GM12878 (cell line): ENCODE data around the gene CCDC178.

Source experiments
- EGR1 ChIP-seq, 2 experiments: IDR thresholded peaks; 1 replicate in 1 of 2; 2 replicates in 1 of 2; pipeline ENCODE4 v1.6.1; 2011 to 2012; ENCODE audit warnings: low read depth in 2 of 2, low read length in 2 of 2, borderline replicate concordance in 1 of 2, mild to moderate bottlenecking in 1 of 2, moderate library complexity in 1 of 2
- FOXM1 ChIP-seq: IDR thresholded peaks from 2 replicates; pipeline ENCODE4 v1.6.1; 2012; ENCODE audit warnings: low read depth, mild to moderate bottlenecking, inconsistent platforms, low read length, moderate library complexity
- HDAC6 ChIP-seq: fragments of 200-600 bp; sonication (generic); IDR thresholded peaks from one replicate; pipeline ENCODE4 v1.8.0; 2017; ENCODE audit warnings: antibody characterized with exemption; ENCODE audit not compliant: unreplicated experiment
- MYC ChIP-seq: IDR thresholded peaks from 2 replicates; pipeline ENCODE4 v1.6.1; 2011; ENCODE audit warnings: mild to moderate bottlenecking, low read length, moderate library complexity, inconsistent platforms; ENCODE audit not compliant: insufficient read depth, insufficient replicate concordance, insufficient read length, severe bottlenecking
- PAX8 ChIP-seq: fragments of 450-650 bp; IDR thresholded peaks from 2 replicates; pipeline ENCODE4 v1.6.1; 2017; ENCODE audit warnings: mild to moderate bottlenecking, moderate library complexity
- POLR2A ChIP-seq: IDR thresholded peaks from 2 replicates; pipeline ENCODE4 v1.6.1; 2011; ENCODE audit warnings: low read depth, mild to moderate bottlenecking, low read length
- ZZZ3 ChIP-seq: IDR thresholded peaks from 2 replicates; pipeline ENCODE4 v1.6.1; 2011; ENCODE audit warnings: low read depth; ENCODE audit not compliant: control insufficient read depth, insufficient read length

DNA sequence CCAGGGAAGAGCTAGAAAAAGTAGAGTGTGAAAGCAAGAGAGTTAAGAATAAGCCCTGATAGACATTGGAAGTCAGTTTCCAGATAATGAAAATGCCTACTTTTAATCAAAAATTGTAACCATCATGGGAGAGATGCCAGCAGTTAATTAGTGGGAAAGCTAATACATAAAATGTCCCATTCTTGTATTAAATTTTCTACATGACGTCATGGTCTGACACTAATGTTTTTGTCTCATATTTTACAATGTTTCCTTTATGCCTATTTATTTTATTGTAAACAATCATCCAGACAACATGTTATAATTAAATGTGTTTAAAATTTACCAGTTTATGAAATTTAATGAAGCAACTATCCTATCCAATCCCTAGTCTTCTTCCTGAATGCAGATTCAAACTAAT lies 26.3 kb upstream of the CCDC178 start:
- TF ChIP-seq ZZZ3 (no peak), POLR2A (no peak), FOXM1 (no peak), PAX8 (no peak), EGR1 (IDR thresholded peaks at IDR 0.05; ENCODE audit: borderline replicate concordance in 1 of 2, low read depth in 2 of 2, low read length in 2 of 2) (no peak), MYC (no peak), HDAC6 (no peak)
